ENCODE data around the gene NQO1. TPM values are rescaled to one million over a fixed set of nuclear protein-coding genes. Genes with fewer than 3 reads are reported as not detected.

The NQO1 gene
- total RNA-seq, 3 donors from 2014 or later, result 116 to 188 (median 133) TPM

DNA sequence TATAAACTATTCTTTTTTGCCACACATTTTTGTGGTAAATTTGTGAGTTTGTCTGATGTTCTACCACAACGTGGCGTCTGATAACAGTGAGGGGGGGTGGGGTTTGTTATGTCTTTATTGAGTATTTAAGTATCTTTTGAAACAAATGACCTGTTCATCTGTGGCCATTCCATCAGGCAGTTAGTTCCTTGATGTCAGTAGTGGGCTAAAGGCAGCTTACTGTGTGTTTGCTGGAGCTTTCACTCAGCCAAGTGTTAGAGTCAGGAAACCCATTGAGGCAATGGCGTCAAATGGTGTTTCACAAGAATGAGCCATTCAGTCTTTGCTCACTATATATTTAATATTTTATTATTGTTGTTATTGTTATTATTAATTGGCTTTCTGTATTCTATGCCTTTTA is 28.0 kb downstream of the NQO1 start:
- intact Hi-C loops (cut with DNase I; ENCODE audit: low total_unique reads), result no loop called here
- H3K9me3 ChIP-seq, result no peaks in the 10 kb centered on the region
- H3K27me3 ChIP-seq, result no peaks in the 10 kb centered on the region
- peaks cover 13% of the 10 kb centered on the region for H3K36me3 ChIP-seq
- no peak overlapping the region for H3K4me3 ChIP-seq
- TF ChIP-seq, protein P1, sequence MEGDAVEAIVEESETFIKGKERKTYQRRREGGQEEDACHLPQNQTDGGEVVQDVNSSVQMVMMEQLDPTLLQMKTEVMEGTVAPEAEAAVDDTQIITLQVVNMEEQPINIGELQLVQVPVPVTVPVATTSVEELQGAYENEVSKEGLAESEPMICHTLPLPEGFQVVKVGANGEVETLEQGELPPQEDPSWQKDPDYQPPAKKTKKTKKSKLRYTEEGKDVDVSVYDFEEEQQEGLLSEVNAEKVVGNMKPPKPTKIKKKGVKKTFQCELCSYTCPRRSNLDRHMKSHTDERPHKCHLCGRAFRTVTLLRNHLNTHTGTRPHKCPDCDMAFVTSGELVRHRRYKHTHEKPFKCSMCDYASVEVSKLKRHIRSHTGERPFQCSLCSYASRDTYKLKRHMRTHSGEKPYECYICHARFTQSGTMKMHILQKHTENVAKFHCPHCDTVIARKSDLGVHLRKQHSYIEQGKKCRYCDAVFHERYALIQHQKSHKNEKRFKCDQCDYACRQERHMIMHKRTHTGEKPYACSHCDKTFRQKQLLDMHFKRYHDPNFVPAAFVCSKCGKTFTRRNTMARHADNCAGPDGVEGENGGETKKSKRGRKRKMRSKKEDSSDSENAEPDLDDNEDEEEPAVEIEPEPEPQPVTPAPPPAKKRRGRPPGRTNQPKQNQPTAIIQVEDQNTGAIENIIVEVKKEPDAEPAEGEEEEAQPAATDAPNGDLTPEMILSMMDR (IDR thresholded peaks at IDR 0.05), result no peak
- TF ChIP-seq POLR2A (IDR thresholded peaks at IDR 0.05) (no peak), POLR2AphosphoS5 (IDR thresholded peaks at IDR 0.05) (no peak)
- no peaks in the 10 kb centered on the region for H3K4me1 ChIP-seq
- no peak overlapping the region for H3K27ac ChIP-seq
- no peak for DNase-seq (ENCODE audit: low spot score in 2 of 2)

DNA sequence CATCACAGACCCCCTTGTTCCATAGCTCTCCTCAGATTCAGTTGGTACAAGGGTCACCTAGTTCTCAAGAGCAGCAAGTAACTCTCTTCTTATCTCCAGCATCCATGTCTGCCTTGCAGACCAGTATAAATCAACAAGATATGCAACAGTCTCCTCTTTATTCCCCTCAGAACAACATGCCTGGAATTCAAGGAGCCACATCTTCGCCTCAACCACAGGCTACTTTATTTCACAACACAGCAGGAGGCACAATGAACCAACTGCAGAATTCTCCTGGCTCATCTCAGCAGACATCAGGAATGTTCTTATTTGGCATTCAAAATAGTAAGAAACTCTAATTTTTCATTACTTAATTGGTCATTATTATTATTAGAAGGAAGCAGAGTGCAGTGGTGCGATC is 32.4 kb downstream of the NQO1 start:
- Histone ChIP-seq H3K4me1 (no peaks in the 10 kb centered on the region), H3K9me3 (no peaks in the 10 kb centered on the region), H3K27ac (no peak overlapping the region), H3K4me3 (no peak overlapping the region), H3K36me3 (peaks cover 27% of the 10 kb centered on the region), H3K27me3 (no peaks in the 10 kb centered on the region)
- intact Hi-C loops (cut with DNase I; ENCODE audit: low total_unique reads), result no loop called here
- DNase-seq (ENCODE audit: low spot score in 2 of 2), result no peak
- TF ChIP-seq POLR2A (IDR thresholded peaks at IDR 0.05) (no peak), POLR2AphosphoS5 (IDR thresholded peaks at IDR 0.05) (no peak)
- TF ChIP-seq, protein P1 (IDR thresholded peaks at IDR 0.05), result no peak

DNA sequence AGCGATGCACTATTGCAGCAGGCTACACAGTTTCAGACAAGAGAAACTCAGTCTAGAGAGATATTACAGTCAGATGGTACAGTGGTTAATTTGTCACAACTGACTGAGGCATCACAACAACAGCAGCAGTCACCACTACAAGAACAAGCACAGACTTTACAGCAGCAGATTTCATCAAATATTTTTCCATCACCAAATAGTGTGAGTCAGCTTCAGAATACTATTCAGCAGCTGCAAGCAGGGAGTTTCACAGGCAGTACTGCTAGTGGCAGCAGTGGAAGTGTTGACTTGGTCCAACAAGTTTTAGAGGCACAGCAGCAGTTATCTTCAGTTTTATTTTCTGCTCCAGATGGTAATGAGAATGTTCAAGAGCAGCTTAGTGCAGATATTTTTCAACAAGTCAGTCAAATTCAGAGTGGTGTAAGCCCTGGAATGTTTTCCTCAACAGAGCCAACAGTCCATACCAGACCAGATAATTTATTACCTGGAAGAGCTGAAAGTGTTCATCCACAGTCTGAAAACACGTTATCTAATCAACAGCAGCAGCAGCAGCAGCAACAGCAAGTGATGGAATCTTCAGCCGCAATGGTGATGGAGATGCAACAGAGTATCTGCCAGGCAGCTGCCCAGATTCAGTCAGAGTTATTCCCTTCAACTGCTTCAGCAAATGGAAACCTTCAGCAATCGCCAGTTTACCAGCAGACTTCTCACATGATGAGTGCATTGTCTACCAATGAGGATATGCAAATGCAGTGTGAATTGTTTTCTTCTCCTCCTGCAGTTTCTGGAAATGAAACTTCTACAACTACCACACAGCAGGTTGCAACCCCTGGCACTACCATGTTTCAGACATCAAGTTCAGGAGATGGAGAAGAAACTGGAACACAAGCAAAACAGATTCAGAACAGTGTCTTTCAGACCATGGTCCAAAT is 34.1 kb downstream of the NQO1 start:
- H3K4me1 ChIP-seq, result no peaks in the 10 kb centered on the region
- no peaks in the 10 kb centered on the region for H3K27me3 ChIP-seq
- peak overlapping the region in 1 of 2 donors; percentile 11 for H3K27ac ChIP-seq
- no peak overlapping the region for H3K4me3 ChIP-seq
- TF ChIP-seq POLR2A (IDR thresholded peaks at IDR 0.05) (no peak), POLR2AphosphoS5 (IDR thresholded peaks at IDR 0.05) (no peak)
- TF ChIP-seq, protein P1 (IDR thresholded peaks at IDR 0.05), result no peak
- no peaks in the 10 kb centered on the region for H3K9me3 ChIP-seq
- H3K36me3 ChIP-seq, result peaks cover 27% of the 10 kb centered on the region
- intact Hi-C loops (cut with DNase I; ENCODE audit: low total_unique reads), result no loop called here
- DNase-seq (ENCODE audit: low spot score in 2 of 2), result no peak

DNA sequence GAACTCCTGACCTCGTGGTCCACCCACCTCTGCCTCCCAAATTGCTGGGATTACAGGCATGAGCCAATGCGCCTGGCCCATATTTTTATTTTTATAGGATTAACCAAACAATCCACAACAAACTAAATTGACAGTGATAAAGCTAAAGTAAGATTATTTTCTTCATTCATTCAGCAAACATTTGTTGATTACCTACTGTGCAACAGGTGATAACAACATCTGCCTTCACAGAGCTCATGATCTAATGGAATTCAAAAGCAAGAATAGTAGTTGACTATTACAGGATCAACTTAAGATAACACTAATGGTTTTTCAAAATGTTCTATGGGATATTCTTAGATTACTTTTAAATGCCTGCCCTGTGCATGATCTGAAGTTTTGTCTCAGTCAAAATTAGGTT is 37.8 kb downstream of the NQO1 start:
- intact Hi-C loops (cut with DNase I; ENCODE audit: low total_unique reads), result no loop called here
- DNase-seq (ENCODE audit: low spot score in 2 of 2), result no peak
- Histone ChIP-seq H3K9me3 (no peaks in the 10 kb centered on the region), H3K27ac (no peak overlapping the region), H3K4me1 (no peaks in the 10 kb centered on the region), H3K36me3 (peaks cover 14% of the 10 kb centered on the region), H3K27me3 (no peaks in the 10 kb centered on the region), H3K4me3 (no peak overlapping the region)
- no peak for TF ChIP-seq POLR2AphosphoS5 (IDR thresholded peaks at IDR 0.05)
- TF ChIP-seq, protein P1 (IDR thresholded peaks at IDR 0.05), result no peak
- TF ChIP-seq POLR2A (IDR thresholded peaks at IDR 0.05), result no peak

DNA sequence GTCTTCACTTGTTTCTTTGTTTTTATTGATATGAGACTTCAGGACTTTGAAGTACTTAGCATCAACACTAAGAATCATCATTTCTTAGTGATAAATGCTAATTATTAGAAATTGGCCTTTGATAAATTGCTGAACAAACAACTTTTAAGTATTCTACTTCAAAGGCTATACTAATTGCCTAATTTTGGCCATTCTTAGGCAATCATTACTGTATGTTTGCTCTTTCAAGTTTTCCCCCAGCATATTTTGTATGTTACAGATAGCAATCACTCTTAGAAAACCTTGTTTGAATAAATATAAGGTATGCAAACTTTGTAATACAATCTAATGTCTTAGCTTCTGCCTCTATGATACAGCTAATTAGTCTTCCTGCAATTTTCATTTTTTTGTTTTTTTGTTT is 46.0 kb downstream of the NQO1 start:
- no peak for DNase-seq (ENCODE audit: low spot score in 2 of 2)
- TF ChIP-seq, protein P1 (IDR thresholded peaks at IDR 0.05), result no peak
- no peak for TF ChIP-seq POLR2A (IDR thresholded peaks at IDR 0.05)
- no peak for TF ChIP-seq POLR2AphosphoS5 (IDR thresholded peaks at IDR 0.05)
- no peaks in the 10 kb centered on the region for H3K9me3 ChIP-seq
- H3K27me3 ChIP-seq, result no peaks in the 10 kb centered on the region
- H3K4me1 ChIP-seq, result no peaks in the 10 kb centered on the region
- H3K4me3 ChIP-seq, result no peak overlapping the region
- no peak overlapping the region for H3K27ac ChIP-seq
- intact Hi-C loops (cut with DNase I; ENCODE audit: low total_unique reads), result no loop called here
- peaks cover 3% of the 10 kb centered on the region for H3K36me3 ChIP-seq
